GM18511 (cell line): ENCODE measurements around the gene CCDC137.
"Not testable (repeated sequence)": the region's sequence is repeated elsewhere in the genome, so short reads cannot be mapped to it uniquely, and the experiment has no call there.

ENCODE experiments used
- ATAC-seq: cut with Tn5 transposase; IDR thresholded peaks from one replicate; pipeline ENCODE4 v1.9.1; 2021; ENCODE audit warnings: mild to moderate bottlenecking, moderate library complexity; ENCODE audit not compliant: unreplicated experiment

Gene CCDC137

DNA sequence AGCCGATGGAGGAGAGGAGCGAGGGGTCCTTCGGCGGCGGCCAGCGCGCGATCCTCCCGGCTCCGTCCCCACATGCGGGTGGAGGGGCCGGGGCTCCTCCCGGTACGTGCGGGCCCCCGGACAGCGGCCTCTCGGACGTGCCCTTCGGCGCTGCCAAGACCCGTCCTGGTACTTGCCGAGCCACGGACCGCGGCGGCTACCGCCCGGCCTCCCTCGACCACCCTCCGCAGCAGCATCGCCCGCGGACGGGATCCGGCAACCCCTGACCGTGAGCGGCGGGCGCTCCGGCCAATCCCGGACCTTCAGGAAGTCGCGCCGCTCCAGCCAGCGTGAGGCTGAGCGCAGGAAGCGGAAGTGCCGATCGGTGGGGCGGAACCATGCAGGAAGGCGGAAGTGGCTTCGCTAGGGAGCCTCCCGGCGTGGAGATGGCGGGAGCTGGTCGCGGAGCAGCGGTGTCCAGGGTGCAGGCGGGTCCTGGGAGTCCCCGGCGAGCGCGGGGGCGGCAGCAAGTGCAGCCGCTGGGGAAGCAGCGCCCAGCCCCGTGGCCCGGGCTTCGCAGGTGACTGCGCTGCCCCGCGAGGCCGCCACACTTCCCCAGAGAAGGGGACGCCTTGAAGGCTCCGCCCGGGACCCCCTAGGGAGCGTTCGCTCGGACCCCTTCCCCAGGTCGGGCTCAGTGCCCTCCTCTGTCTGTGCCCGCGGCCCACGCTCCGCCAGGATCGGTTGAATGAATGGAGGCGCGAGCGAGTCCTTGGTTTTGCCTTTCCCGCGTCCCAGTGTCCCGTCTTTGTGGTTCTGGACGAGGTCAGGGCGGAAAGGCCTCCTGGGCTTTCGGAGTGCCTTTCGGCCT lies at the start of gene CCDC137, which contains the start of gene OXLD1:
Gene CCDC137, plus strand, starts transcription at position 396 of the 850 bp plus-strand sequence. Its CDS starts 30 bp downstream, at position 426.
Gene OXLD1, minus strand, starts transcription at position 264 of the 850 bp plus-strand sequence. Its CDS starts 28 bp downstream, at position 236.
- ATAC-seq, result peak; percentile 92

DNA sequence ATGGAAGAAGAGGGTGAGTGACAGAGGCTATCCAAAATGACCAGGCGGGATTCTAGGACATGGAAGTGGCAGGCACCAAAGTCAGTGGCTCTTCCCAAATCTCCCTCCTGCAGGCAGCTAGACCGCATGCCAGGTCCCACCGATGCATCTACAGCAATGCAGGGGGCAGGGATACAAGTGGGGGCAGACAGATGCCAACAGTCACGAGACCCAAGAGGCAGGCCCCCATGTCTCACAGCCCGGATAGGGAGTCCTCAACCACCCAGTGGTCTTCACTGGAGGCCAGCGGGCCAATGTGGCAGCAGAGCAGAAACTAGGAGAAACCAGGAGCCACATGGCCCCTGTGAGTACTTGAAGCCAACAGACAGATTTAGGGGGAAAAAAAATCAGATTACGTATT lies 49.7 kb upstream of the CCDC137 start:
- no peak for ATAC-seq

DNA sequence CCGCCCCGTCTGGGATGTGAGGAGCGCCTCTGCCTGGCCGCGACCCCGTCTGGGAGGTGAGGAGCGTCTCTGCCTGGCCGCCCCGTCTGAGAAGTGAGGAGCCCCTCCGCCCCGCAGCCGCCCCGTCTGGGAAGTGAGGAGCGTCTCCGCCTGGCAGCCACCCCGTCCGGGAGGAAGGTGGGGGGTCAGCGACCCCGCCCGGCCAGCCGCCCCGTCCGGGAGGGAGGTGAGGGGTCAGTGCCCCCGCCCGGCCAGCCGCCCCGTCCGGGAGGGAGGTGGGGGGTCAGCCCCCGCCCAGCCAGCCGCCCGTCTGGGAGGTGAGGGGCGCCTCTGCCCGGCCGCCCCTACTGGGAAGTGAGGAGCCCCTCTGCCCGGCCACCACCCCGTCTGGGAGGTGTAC lies 48.2 kb upstream of the CCDC137 start:
- ATAC-seq, result not testable (repeated sequence)

DNA sequence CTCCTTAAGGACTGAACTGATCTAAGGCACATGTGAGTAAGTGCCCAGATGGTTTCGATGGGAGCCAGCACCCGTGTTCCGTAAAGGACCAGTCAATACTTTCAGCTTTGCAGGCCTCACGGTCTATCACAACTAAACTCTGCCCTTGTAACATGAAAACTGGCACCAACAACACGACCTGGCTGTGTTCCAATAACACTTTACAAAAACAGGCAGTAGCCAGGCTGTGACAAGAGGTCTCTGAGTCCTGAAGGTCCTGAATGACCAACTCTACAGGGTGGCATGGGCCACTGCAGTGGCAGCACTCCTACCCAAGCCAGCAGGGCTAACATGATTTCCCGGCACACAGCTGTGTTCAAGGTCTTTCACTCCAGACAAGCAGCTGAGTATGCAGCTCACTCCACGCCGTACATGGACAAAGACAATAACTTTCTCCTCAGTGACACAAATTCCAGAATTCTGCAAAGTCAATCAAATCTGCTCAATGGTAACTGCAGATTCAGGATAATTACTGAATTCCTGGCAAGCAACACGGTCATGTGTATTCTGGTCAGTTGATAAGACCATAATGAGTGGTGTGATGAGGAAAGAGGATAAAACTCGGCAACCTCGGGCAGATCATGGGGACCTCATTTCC lies 44.9 kb upstream of the CCDC137 start:
- no peak for ATAC-seq

DNA sequence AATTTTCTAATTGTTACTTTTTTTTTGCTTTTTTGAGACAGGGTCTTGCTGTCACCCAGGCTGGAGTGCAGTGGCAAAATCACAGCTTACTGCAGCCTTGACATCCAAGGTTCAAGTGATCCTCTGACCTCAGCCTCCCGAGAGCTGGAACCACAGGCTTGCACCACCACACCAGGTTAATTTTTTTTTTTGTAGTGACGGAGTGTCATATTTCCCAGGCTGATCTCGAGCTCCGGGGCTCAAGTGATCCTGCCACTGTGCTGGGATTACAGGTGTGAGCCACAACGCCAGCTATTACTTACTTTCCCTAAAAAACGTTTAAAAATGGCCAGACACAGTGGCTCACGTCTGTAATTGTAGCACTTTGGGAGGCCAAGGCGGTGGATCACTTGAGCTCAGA lies 36.3 kb upstream of the CCDC137 start:
- ATAC-seq, result no peak

DNA sequence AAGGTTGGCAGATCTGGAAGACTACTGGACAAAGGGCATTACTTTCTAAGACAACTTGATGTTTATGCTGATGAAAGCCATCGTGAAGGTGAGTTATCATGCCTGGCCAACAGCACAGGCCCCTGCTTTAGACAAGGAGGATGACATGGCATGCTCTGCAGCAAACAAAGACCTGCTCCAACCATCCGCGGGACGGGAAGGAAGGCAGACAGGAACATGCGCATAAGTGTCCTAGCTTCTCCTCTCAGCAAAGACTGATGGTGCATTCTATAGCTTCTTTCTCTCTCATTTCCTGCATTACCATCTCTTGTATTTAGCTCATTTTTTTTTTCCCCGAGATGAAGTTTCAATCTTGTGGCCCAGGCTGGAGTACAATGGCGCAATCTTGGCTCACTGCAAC lies 35.1 kb upstream of the CCDC137 start:
- ATAC-seq, result no peak

DNA sequence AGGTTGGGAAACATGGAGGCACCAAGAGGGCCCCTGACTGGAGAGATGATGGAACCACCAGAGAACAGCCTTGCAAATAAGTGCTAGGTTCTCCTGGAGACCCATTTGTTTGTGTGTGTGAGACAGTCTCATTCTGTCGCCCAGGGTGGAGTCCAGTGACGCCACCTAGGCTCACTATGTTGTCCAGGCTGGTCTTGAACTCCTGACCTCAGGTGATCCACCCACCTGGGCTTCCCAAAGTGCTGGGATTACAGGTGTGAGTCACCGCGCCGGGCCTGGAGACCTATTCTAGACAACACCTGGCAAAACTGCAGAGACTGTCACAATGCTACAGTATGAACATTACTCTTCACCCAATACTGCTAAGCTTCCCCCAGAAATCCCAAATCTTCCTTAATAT lies 31.1 kb upstream of the CCDC137 start:
- no peak for ATAC-seq

DNA sequence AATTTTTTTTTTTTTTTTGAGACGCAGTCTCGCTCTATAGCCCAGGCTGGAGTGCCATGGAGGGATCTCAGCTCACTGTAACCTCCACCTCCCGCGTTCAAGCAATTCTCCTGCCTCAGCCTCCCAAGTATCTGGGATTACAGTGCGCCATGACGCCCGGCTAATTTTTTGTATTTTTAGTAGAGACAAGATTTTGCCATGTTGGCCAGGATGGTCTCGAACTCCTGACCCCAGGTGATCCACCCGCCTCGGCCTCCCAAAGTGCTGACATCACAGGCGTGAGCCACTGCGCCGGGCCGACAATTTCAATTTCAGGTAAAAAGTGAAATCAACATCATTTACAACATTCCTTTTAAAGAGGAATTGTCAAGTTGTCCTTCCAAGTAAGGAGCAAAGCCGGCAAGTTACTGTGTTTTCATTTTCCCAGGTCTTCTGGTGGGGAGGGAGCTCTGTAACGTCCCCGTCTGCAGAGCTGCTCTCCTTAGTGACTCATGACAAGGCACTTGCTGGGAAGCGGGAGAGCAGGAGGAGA lies 30.5 kb upstream of the CCDC137 start:
- no peak for ATAC-seq

DNA sequence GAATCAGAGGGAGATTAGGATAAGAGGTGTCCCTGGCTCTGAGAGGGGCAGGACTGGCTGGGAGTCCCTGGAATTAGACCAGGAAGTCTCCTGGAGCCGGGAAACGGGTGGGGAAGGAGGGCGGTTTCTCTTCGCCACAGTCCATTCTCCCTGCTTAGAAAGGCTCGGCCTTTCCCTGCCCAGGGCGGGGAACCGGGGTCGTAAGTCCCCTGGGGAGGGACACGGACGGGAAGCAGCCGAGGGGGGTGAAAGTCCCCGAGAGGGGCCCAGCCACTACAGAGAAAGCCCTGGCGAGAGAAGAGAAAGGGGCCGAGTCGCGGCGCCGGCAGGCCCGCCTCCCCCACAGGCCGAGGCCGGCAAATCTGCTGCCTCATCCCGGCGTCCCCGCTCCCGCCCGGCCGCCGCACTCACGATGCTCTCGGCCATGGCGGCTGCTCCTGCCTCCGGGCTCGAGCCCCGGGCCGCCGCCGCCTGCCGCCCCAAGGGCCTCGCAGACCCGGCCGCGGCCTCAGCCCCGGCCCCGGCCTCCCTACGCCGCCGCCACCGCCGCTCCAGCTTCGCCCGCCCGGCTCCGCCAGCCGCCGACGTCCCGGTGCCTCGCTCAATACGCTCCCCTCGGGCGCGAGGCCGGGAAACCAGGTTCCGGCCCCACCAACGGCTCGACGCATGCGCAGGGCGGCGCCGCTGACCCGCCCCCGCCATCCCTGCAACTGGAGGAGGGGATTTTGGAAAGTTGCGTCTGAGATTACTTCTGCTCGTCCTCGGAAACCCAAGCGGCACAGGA lies 29.8 kb upstream of the CCDC137 start, which contains the start of the genes NPLOC4 and TSPAN10:
Gene NPLOC4, minus strand, starts transcription at position 608 of the 784 bp plus-strand sequence. Its CDS starts 182 bp downstream, at position 426.
Gene TSPAN10, plus strand, starts transcription at position 692 of the 784 bp plus-strand sequence. CDS start 5,217 bp downstream, outside the sequence.
- peak; percentile 76 for ATAC-seq

- ATAC-seq, result no peak
Measured at GRCh38 chr17:81638683-81639082, 27.9 kb upstream of the CCDC137 start.

DNA sequence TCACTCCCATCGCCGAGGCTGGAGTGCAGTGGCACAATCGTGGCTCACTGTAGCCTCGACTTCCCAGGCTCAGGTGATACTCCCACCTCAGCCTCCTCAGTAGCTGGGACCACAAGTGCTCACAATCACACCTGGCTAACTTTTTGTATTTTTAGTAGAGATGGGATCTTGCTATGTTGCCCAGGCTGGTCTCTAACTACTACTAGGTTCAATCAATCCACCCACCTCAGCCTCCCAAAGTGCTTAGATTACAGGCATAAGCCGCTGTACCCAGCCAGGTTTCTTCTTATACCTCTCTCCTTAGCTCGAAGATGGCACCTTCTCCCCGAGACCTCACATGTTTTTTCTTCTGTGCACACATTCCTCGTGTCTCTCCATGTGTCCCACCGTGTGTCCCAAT lies 26.5 kb upstream of the CCDC137 start:
- ATAC-seq, result no peak

GRCh38 chr17:81641825-81642489 lies 24.6 kb upstream of the CCDC137 start:
- no peak for ATAC-seq

GRCh38 chr17:81644496-81644895 lies 22.0 kb upstream of the CCDC137 start:
- no peak for ATAC-seq

GRCh38 chr17:81644976-81645952 lies 21.3 kb upstream of the CCDC137 start:
- no peak for ATAC-seq

- no peak for ATAC-seq
Measured at GRCh38 chr17:81646869-81647600, 19.5 kb upstream of the CCDC137 start.

DNA sequence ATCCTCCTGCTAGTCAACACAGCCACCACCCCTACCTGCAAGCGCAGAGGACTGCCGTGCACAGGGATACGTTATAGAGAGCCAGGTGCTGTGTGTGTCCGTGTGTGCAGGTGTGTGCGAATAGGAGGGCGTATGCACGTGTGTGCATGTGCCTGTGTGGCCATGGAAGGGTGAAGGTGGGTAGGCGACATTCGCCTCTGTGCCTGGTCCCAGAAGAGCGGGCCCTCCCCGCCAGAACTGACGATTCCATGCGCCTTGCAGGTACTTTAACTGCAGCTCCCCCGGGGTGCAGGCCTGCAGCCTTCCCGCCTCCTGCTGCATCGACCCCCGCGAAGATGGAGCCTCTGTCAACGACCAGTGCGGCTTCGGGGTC lies 18.9 kb upstream of the CCDC137 start:
- ATAC-seq, result no peak

- no peak for ATAC-seq
Measured at GRCh38 chr17:81648013-81648706, 18.4 kb upstream of the CCDC137 start.

- no peak for ATAC-seq
Measured at GRCh38 chr17:81648707-81649085, 17.8 kb upstream of the CCDC137 start.
